RWPE2 (cell line): ENCODE results near the gene E2F1.

ENCODE experiments used
- ATAC-seq: fragments of 200-7000 bp; cut with Tn5 transposase; 3 replicates; pipeline ENCODE4 v1.9.1; 2021; ENCODE audit warnings: low read depth
- DNase-seq: peaks from one replicate; pipeline ENCODE4 v3.0.0-alpha.2; 2020; ENCODE audit warnings: low spot score
- H3K27ac ChIP-seq: fragments of 450-650 bp; 2 replicates; pipeline ENCODE4 v1.5.1; 2017; ENCODE audit warnings: mild to moderate bottlenecking; ENCODE audit not compliant: poor library complexity, severe bottlenecking
- H3K27me3 ChIP-seq: fragments of 250-450 bp; sonication (Bioruptor Pico); 2 replicates; pipeline ENCODE4 v1.5.1; 2021; ENCODE audit warnings: mild to moderate bottlenecking, moderate library complexity; ENCODE audit not compliant: insufficient read depth, poor library complexity, severe bottlenecking
- H3K36me3 ChIP-seq: fragments of 250-450 bp; sonication (Bioruptor Pico); 2 replicates; pipeline ENCODE4 v1.5.1; 2020; ENCODE audit warnings: low read depth, mild to moderate bottlenecking, moderate library complexity
- H3K4me1 ChIP-seq: fragments of 250-450 bp; sonication (Bioruptor Pico); 2 replicates; pipeline ENCODE4 v1.5.1; 2021; ENCODE audit warnings: mild to moderate bottlenecking, moderate library complexity; ENCODE audit not compliant: insufficient read depth, poor library complexity, severe bottlenecking
- H3K4me3 ChIP-seq: fragments of 250-450 bp; sonication (Bioruptor Pico); 2 replicates; pipeline ENCODE4 v1.5.1; 2021; ENCODE audit warnings: mild to moderate bottlenecking, moderate library complexity; ENCODE audit not compliant: severe bottlenecking
- H3K9me3 ChIP-seq: fragments of 250-450 bp; sonication (Bioruptor Pico); 2 replicates; pipeline ENCODE4 v1.5.1; 2021; ENCODE audit warnings: mild to moderate bottlenecking, moderate library complexity; ENCODE audit not compliant: severe bottlenecking
- CTCF ChIP-seq: fragments of 450-650 bp; IDR thresholded peaks from one replicate; pipeline ENCODE4 v1.5.1; 2017; ENCODE audit warnings: mild to moderate bottlenecking, moderate library complexity; ENCODE audit not compliant: poor library complexity, severe bottlenecking

Gene E2F1

GRCh38 chr20:33674294-33675135, 11.7 kb downstream of the E2F1 start, which contains the start of gene NECAB3:
Gene NECAB3 (minus strand): TSS chr20:33674428. CDS start chr20:33674352, 76 bp downstream.
- ATAC-seq (peak; percentile 71), DNase-seq (peak; percentile 90)
- no peaks in the 10 kb centered on the region for H3K4me1 ChIP-seq
- H3K27ac ChIP-seq: peak within 1 kb of the TSS; percentile 39
- H3K36me3 ChIP-seq: peaks cover 32% of the 10 kb centered on the region
- H3K9me3 ChIP-seq: no peaks in the 10 kb centered on the region
- H3K27me3 ChIP-seq: no peaks in the 10 kb centered on the region
- peak; percentile 31 for TF ChIP-seq CTCF
- H3K4me3 ChIP-seq: peak within 1 kb of the TSS; percentile 49

GRCh38 chr20:33673410-33674293, 12.5 kb downstream of the E2F1 start:
- Histone ChIP-seq H3K27me3 (no peaks in the 10 kb centered on the region), H3K4me3 (peak overlapping the region; percentile 49), H3K36me3 (peaks cover 27% of the 10 kb centered on the region), H3K27ac (peak overlapping the region; percentile 39), H3K4me1 (no peaks in the 10 kb centered on the region), H3K9me3 (no peaks in the 10 kb centered on the region)
- DNase-seq: peak; percentile 78
- TF ChIP-seq CTCF: no peak
- peak; percentile 36; the same call in 2 of the 3 replicates for ATAC-seq

- Histone ChIP-seq H3K27ac (no peak overlapping the region), H3K9me3 (no peaks in the 10 kb centered on the region), H3K36me3 (peaks cover 26% of the 10 kb centered on the region), H3K4me1 (peaks cover 3% of the 10 kb centered on the region), H3K4me3 (no peak overlapping the region), H3K27me3 (no peaks in the 10 kb centered on the region)
- TF ChIP-seq CTCF: no peak
- DNase-seq (peak; percentile 76), ATAC-seq (no peak)
These were observed 13.1 kb downstream of the E2F1 start for GRCh38 chr20:33673114-33673409.

GRCh38 chr20:33672426-33673113, 13.6 kb downstream of the E2F1 start:
- ATAC-seq (no peak), DNase-seq (peak; percentile 88)
- no peak for TF ChIP-seq CTCF
- H3K4me1 ChIP-seq: peaks cover 3% of the 10 kb centered on the region
- no peaks in the 10 kb centered on the region for H3K27me3 ChIP-seq
- H3K9me3 ChIP-seq: no peaks in the 10 kb centered on the region
- peaks cover 21% of the 10 kb centered on the region for H3K36me3 ChIP-seq
- H3K4me3 ChIP-seq: no peak overlapping the region
- H3K27ac ChIP-seq: no peak overlapping the region
